GM18861 (cell line): ENCODE measurements around the gene AMDHD2.
"Not testable (repeated sequence)": the region's sequence is repeated elsewhere in the genome, so short reads cannot be mapped to it uniquely, and the experiment has no call there.

Source experiments
- ATAC-seq: cut with Tn5 transposase; IDR thresholded peaks from one replicate; pipeline ENCODE4 v1.9.1; 2021; ENCODE audit not compliant: unreplicated experiment

The AMDHD2 gene

DNA sequence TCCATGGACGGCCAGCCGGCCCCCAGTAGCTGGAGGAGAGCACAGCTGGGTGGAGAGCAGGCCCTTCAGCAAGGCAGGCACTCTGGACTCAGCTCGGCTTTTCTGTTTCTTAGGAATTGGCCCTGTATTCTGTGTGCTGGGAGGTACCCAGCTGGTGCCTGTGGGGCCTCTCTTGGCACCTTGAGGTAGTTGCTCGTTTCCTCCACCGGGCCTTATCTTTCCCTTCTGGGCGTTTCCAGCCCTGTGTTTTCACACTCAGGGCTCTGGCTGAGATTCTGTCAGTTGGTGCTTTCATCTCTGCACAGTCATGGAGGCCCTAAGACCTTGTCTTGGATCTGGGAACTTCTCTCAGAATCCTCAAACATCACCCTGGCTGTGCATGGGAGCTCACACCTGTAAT, 47.3 kb downstream of the AMDHD2 start:
- not testable (repeated sequence) for ATAC-seq

DNA sequence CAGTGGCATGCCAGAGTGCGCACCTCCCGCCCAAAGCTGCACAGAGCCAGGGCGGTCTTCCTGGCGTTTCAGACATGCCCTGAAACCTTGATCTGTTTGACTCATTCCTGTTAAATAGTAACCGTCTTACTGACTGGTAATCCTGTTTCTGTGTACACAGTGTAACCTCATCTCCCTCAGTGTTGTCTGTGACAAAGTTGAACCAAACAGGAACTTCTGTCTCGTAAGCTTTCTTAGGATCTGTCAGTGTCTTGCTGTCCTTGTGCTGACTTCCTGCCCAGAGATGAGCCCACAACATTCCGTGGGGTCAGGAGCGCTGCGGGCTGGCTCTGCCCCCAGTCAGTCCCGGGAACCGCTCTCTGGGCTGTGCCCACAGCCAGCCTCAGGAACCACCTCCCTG, 48.4 kb downstream of the AMDHD2 start:
- ATAC-seq = not testable (repeated sequence)

DNA sequence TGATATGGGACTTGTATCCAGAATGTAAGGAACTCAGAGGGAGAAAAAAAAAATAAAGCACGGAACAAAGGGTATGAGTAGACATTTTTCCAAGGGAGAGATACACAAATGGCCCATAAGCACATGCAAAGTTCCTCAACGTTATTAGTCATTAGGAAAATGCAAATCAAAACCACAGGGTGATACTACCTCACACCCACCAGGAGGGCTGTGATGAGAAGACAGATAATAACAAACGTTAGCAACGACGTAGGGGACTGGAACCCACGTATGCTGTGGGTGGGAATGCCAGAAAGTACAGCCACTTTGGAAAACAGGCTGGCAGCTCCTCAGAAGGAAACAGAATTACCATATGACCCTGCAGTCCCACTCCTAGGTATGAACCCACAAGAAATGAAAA, 52.5 kb downstream of the AMDHD2 start:
- ATAC-seq = not testable (repeated sequence)

DNA sequence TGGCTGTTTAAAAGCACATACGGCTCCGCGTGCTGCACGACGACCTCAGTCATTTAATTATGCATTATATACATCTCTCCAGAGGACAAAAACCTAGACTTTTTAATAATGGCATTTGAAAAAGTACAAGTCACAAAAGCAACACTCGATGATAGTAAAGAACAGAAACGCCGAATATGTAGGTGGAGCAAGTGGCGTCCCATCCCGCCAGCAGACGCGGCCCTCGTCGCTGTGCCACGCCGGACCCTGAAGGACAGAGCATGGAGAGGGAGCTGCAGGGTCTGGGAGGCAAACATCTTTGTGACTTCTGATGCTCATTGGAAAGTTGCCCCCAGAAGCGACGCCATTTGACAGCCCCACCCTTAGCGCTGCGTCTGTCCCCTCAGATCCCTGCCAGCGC, 55.7 kb downstream of the AMDHD2 start:
- not testable (repeated sequence) for ATAC-seq

DNA sequence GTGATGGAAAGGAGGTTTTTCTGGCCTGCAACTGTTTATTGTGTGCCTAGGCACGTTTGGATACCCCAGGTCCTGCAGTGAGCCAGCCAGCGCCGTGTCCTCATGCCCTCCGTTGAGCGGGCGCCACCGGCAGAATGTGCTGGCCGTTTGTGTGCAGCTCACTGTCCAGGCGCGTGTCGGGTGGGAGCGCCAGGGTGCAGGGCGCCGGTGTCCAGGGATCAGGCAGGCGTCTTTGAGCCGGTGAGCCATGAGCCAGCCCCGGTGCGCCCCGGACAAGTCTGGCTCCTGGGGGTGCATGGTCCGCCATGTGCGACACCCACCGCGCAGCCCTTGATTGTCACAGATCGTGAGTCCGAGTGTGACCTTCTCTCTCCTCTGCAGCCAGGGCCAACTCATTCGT, 56.9 kb downstream of the AMDHD2 start:
- ATAC-seq = not testable (repeated sequence)

DNA sequence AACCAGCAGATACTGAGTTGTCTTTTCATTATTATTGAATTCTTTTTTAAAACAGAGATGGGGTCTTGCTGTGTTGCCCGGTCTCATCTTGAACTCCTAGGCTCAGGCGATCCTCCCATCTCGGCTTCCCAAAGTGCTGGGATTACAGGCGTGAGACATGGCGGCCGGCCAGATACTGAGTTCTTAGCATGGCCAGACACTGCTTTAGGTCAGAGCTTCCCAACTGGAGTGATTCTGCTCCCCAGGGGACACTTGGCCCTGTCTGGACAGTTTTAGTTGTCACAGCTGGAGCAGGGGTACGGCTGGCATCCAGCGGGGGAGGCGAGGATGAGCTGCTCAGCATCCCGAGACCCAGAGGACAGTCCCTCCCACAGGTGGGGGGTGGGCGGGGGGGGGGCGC, 58.7 kb downstream of the AMDHD2 start:
- not testable (repeated sequence) for ATAC-seq

DNA sequence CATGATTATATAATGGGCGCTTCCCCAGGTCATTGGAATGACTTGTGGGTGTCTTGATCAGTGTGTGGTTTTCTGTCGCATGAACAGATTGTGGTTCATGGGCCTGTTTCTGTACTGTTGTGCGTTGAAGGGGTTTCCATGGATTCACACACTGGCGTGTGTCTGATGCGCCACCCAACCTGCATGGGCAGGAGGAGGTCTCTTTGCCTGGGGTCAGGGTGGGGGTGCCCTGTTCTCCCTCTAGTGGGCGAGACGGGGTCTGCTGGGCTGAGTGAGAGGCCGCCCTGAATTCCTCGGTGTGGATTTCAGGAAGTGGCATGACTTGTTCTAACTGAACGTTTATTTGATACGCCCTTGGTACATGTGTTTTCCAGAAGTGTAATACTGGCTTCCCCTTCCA, 60.0 kb downstream of the AMDHD2 start:
- ATAC-seq = not testable (repeated sequence)

DNA sequence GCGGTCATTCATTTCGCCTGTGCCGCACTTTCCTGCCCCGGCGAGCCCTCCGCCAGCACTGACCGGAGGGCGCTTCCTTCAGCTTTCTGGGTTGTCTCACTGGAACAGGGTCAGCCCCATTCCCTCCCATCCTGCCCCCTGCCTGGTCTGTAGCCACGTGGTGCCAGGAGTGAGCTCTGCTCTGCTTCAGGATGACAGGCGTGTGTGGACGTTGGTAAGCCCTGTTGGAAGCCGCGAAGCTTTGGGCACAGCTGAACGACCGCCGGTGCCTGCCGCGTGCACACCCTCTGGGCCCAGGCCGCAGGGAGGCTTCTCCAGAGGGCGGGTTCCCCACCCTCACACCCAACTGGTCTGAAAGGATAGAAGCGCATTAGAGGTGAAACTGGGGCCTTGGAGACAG, 60.6 kb downstream of the AMDHD2 start:
- ATAC-seq = not testable (repeated sequence)
